ENCODE results near the gene MAN1A2. TPM values are rescaled to one million over a fixed set of nuclear protein-coding genes. Genes with fewer than 3 reads are reported as not detected.
A peak's percentile ranks its signal among the peaks of the same experiment; 100 is the strongest.

Gene MAN1A2
- total RNA-seq, 1 experiment from 2014 or later, result 28.7 TPM

DNA sequence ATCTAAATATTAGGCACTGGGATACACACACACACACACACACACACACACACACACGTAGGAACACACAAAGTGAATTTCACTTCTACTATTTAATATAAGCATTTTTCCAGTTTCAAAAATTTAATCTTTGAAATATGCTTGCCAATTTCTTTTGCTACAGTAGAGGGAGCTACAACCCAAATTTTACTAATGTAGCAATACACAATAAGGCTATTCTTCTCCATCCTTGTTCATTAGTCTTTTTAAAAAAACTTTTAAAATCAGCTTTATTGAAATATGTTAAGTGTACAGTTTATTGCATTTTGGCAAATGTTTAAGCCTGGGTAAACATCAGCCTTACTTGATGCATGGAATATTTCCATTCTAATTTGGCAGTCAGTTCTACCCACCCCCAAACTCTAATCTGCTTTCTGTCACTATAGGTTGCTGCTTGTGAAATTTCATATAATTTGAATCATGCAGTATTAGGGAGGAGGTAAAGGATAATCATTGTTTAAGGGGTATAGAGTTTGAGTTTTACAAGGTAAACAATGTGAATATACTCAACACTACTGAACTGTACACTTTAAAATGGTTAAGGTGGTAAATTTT, 145.6 kb downstream of the MAN1A2 start:
- H3K9me3 ChIP-seq (ENCODE audit: control insufficient read depth, insufficient read depth, low read depth, low read length), result no peaks in the 10 kb centered on the region
- H3K4me1 ChIP-seq (ENCODE audit: control insufficient read depth, insufficient read depth, low read length), result no peaks in the 10 kb centered on the region
- TF ChIP-seq, protein P1, sequence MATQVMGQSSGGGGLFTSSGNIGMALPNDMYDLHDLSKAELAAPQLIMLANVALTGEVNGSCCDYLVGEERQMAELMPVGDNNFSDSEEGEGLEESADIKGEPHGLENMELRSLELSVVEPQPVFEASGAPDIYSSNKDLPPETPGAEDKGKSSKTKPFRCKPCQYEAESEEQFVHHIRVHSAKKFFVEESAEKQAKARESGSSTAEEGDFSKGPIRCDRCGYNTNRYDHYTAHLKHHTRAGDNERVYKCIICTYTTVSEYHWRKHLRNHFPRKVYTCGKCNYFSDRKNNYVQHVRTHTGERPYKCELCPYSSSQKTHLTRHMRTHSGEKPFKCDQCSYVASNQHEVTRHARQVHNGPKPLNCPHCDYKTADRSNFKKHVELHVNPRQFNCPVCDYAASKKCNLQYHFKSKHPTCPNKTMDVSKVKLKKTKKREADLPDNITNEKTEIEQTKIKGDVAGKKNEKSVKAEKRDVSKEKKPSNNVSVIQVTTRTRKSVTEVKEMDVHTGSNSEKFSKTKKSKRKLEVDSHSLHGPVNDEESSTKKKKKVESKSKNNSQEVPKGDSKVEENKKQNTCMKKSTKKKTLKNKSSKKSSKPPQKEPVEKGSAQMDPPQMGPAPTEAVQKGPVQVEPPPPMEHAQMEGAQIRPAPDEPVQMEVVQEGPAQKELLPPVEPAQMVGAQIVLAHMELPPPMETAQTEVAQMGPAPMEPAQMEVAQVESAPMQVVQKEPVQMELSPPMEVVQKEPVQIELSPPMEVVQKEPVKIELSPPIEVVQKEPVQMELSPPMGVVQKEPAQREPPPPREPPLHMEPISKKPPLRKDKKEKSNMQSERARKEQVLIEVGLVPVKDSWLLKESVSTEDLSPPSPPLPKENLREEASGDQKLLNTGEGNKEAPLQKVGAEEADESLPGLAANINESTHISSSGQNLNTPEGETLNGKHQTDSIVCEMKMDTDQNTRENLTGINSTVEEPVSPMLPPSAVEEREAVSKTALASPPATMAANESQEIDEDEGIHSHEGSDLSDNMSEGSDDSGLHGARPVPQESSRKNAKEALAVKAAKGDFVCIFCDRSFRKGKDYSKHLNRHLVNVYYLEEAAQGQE (IDR thresholded peaks at IDR 0.05; ENCODE audit: insufficient read depth in 1 of 2, low read depth in 2 of 2, low read length in 1 of 2), result no peak
- TF ChIP-seq, protein P2, sequence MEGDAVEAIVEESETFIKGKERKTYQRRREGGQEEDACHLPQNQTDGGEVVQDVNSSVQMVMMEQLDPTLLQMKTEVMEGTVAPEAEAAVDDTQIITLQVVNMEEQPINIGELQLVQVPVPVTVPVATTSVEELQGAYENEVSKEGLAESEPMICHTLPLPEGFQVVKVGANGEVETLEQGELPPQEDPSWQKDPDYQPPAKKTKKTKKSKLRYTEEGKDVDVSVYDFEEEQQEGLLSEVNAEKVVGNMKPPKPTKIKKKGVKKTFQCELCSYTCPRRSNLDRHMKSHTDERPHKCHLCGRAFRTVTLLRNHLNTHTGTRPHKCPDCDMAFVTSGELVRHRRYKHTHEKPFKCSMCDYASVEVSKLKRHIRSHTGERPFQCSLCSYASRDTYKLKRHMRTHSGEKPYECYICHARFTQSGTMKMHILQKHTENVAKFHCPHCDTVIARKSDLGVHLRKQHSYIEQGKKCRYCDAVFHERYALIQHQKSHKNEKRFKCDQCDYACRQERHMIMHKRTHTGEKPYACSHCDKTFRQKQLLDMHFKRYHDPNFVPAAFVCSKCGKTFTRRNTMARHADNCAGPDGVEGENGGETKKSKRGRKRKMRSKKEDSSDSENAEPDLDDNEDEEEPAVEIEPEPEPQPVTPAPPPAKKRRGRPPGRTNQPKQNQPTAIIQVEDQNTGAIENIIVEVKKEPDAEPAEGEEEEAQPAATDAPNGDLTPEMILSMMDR (IDR thresholded peaks at IDR 0.05), result peak; percentile 51; the same call in 1 of the 2 replicates
- intact Hi-C loops (cut with micrococcal nuclease; ENCODE audit: unreplicated experiment), result loop anchor here (5.0 to 10.0 kb wide), 2 partner anchors 244 to 382 kb away; no protein-coding TSS in a partner anchor
- in situ Hi-C loops (cut with HindIII; ENCODE audit: low pct_unique_long_range_greater_than_20kb, low sequenced_read_pairs), result no loop called here
- H3K4me3 ChIP-seq (ENCODE audit: low read depth in 2 of 2, low read length in 2 of 2), result no peak overlapping the region
- ATAC-seq, result no peak
- BruUV-seq (replicated peaks), result no TSS peak
- ChIA-PET POLR2A (no interaction called here), CTCF (interaction anchor here (0.7 to 1.0 kb wide), 8 partner anchors 14 to 383 kb away, joined by 3 to 5 read pairs (median 4); no protein-coding TSS in a partner anchor)
- no peak for DNase-seq (ENCODE audit: low read depth, low spot score)
- no peak overlapping the region for H3K27ac ChIP-seq (ENCODE audit: low read length)
- no peaks in the 10 kb centered on the region for H3K27me3 ChIP-seq (ENCODE audit: control insufficient read depth, insufficient read depth, low read length)
- no peaks in the 10 kb centered on the region for H3K36me3 ChIP-seq (ENCODE audit: control insufficient read depth, insufficient read depth, low read length)

DNA sequence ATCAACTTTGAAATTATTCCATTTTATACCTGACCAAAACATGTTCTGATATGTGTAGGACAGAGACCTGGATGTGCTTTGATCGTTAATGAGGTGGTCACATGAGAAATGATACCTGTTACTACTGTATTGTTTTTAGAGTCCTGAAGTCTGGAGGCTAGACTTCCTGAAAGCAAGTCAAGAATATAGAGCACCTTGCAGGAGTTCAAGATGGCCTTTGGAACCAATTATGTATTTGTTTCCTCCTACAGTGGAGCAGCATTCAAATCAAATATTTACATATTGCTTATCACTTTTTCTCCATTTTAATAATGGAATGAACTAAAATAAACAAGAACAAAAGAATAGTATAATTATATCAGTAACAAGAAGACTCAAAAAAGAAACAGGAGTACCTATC, 155.9 kb downstream of the MAN1A2 start:
- BruUV-seq (replicated peaks), result no TSS peak
- TF ChIP-seq, protein P2 (IDR thresholded peaks at IDR 0.05), result no peak
- TF ChIP-seq SIN3A (IDR thresholded peaks at IDR 0.05; ENCODE audit: borderline replicate concordance, insufficient read depth, low read depth, low read length), result no peak
- no peak for TF ChIP-seq TCF7L2 (IDR thresholded peaks at IDR 0.05; ENCODE audit: low read depth, low read length)
- TF ChIP-seq, protein P1 (IDR thresholded peaks at IDR 0.05; ENCODE audit: insufficient read depth in 1 of 2, low read depth in 2 of 2, low read length in 1 of 2), result no peak
- TF ChIP-seq POLR2AphosphoS5 (IDR thresholded peaks at IDR 0.05; ENCODE audit: low read depth, low read length), result no peak
- H3K27ac ChIP-seq (ENCODE audit: low read length), result no peak overlapping the region
- CTCF ChIA-PET, result no interaction called here
- DNase-seq (ENCODE audit: low read depth, low spot score) (no peak), ATAC-seq (no peak)
- in situ Hi-C loops (cut with HindIII; ENCODE audit: low pct_unique_long_range_greater_than_20kb, low sequenced_read_pairs) (no loop called here), intact Hi-C loops (cut with micrococcal nuclease; ENCODE audit: unreplicated experiment) (no loop called here)
- H3K4me1 ChIP-seq (ENCODE audit: control insufficient read depth, insufficient read depth, low read length), result no peaks in the 10 kb centered on the region
- no peaks in the 10 kb centered on the region for H3K9me3 ChIP-seq (ENCODE audit: control insufficient read depth, insufficient read depth, low read depth, low read length)
- POLR2A ChIA-PET, result interaction anchor here (0.7 kb wide), 1 partner anchor 50 kb away, joined by 3 read pairs; no protein-coding TSS in a partner anchor
- no peak overlapping the region for H3K4me3 ChIP-seq (ENCODE audit: low read depth in 2 of 2, low read length in 2 of 2)
- no peaks in the 10 kb centered on the region for H3K27me3 ChIP-seq (ENCODE audit: control insufficient read depth, insufficient read depth, low read length)
- H3K36me3 ChIP-seq (ENCODE audit: control insufficient read depth, insufficient read depth, low read length), result no peaks in the 10 kb centered on the region; the same call in 1 of the 2 replicates

Measured in Panc1 (cell line).